ENCODE results near the gene VPS35L. TPM values are rescaled to one million over a fixed set of nuclear protein-coding genes. Genes with fewer than 3 reads are reported as not detected.

Gene VPS35L
- total and polyA plus RNA-seq, 2 donors (not counting 1 experiment from before 2014, with no cell fraction given): 17.5 to 62.1 TPM

GRCh38 chr16:19506965-19507364, 48.5 kb upstream of the VPS35L start:
- TF ChIP-seq EZH2 (IDR thresholded peaks at IDR 0.05; ENCODE audit: borderline replicate concordance, insufficient read depth, low read depth, low read length, poor library complexity, severe bottlenecking) (no peak), CTCF (IDR thresholded peaks at IDR 0.05) (no peak)
- POLR2A ChIA-PET: interaction anchor here (0.5 kb wide), 1 partner anchor 338 kb away, joined by 5 read pairs; no protein-coding TSS in a partner anchor
- no peak overlapping the region for H3K4me3 Mint-ChIP-seq
- H3K4me1 Mint-ChIP-seq: peaks cover 5% of the 10 kb centered on the region
- no peak overlapping the region for H3K27ac Mint-ChIP-seq
- CTCF ChIA-PET: interaction anchor here (0.7 to 2.3 kb wide), 3 partner anchors 10 to 1573 kb away, joined by 3 to 9 read pairs (median 3); no protein-coding TSS in a partner anchor
- no peaks in the 10 kb centered on the region for H3K9me3 ChIP-seq (ENCODE audit: control extremely low read depth in 1 of 3, control insufficient read depth in 2 of 3, insufficient read depth in 1 of 3, low read length in 2 of 3)
- H3K27me3 Mint-ChIP-seq: no peaks in the 10 kb centered on the region
- no peak overlapping the region for H3K4me3 ChIP-seq (ENCODE audit: control extremely low read depth in 1 of 5, extremely low read depth in 1 of 5, insufficient read depth in 1 of 5, low read depth in 2 of 5, low read length in 4 of 5)
- WGBS (ENCODE audit: insufficient coverage): no CpG with 5 or more reads among the region's 4 CpGs
- ATAC-seq (ENCODE audit: low read depth) (no peak), DNase-seq (no peak)
- H3K9me3 Mint-ChIP-seq (ENCODE audit: insufficient read depth): no peaks in the 10 kb centered on the region
- no peak overlapping the region for H3K9ac ChIP-seq (ENCODE audit: low read length)
- H3K36me3 ChIP-seq (replicated peaks in 1 of 2; ENCODE audit: control extremely low read depth in 1 of 2, control insufficient read depth in 1 of 2, extremely low read depth in 1 of 2, insufficient read depth in 2 of 2, low read length in 1 of 2): peaks cover 2 to 51% of the 10 kb centered on the region in 2 experiments
- H2AFZ ChIP-seq (ENCODE audit: insufficient read depth, low read depth, low read length, poor library complexity, severe bottlenecking): no peak overlapping the region
- H3K4me2 ChIP-seq (replicated peaks; ENCODE audit: low read depth, low read length, poor library complexity, severe bottlenecking): no peak overlapping the region
- intact Hi-C loops (cut with micrococcal nuclease): no loop called here
- no peaks in the 10 kb centered on the region for H3K27me3 ChIP-seq (replicated peaks in 1 of 4; ENCODE audit: control extremely low read depth in 1 of 4, control insufficient read depth in 3 of 4, insufficient read depth in 4 of 4, low read length in 3 of 4)
- H3K4me1 ChIP-seq (ENCODE audit: control insufficient read depth in 2 of 2, insufficient read depth in 2 of 2, low read length in 2 of 2): no peaks in the 10 kb centered on the region
- H3K27ac ChIP-seq (ENCODE audit: low read length in 2 of 2): no peak overlapping the region
- H3K79me2 ChIP-seq (ENCODE audit: control insufficient read depth, insufficient read depth, low read length): no peaks in the 10 kb centered on the region
- no peaks in the 10 kb centered on the region for H4K20me1 ChIP-seq (ENCODE audit: control insufficient read depth, insufficient read depth, low read length, poor library complexity, severe bottlenecking)

GRCh38 chr16:19507867-19508266, 47.6 kb upstream of the VPS35L start:
- Mint-ChIP-seq H3K4me1 (peaks cover 9% of the 10 kb centered on the region), H3K27me3 (no peaks in the 10 kb centered on the region), H3K27ac (no peak overlapping the region), H3K9me3 (ENCODE audit: insufficient read depth) (no peaks in the 10 kb centered on the region), H3K4me3 (no peak overlapping the region)
- H3K27ac ChIP-seq (ENCODE audit: low read length in 2 of 2): no peak overlapping the region
- peaks cover 2% of the 10 kb centered on the region for H3K79me2 ChIP-seq (ENCODE audit: control insufficient read depth, insufficient read depth, low read length)
- TF ChIP-seq CTCF (IDR thresholded peaks at IDR 0.05) (no peak), EZH2 (IDR thresholded peaks at IDR 0.05; ENCODE audit: borderline replicate concordance, insufficient read depth, low read depth, low read length, poor library complexity, severe bottlenecking) (no peak)
- POLR2A ChIA-PET: interaction anchor here (0.7 kb wide), 1 partner anchor 163 kb away, joined by 4 read pairs; no protein-coding TSS in a partner anchor
- WGBS (ENCODE audit: insufficient coverage): 100% methylated on average over 1 of the region's 2 CpGs
- H3K27me3 ChIP-seq (replicated peaks in 1 of 4; ENCODE audit: control extremely low read depth in 1 of 4, control insufficient read depth in 3 of 4, insufficient read depth in 4 of 4, low read length in 3 of 4): no peaks in the 10 kb centered on the region
- CTCF ChIA-PET: interaction anchor here (0.9 to 2.3 kb wide), 3 partner anchors 9 to 422 kb away, joined by 3 to 9 read pairs (median 3); no protein-coding TSS in a partner anchor
- ATAC-seq (ENCODE audit: low read depth) (no peak), DNase-seq (no peak)
- no peak overlapping the region for H3K4me2 ChIP-seq (replicated peaks; ENCODE audit: low read depth, low read length, poor library complexity, severe bottlenecking)
- peaks cover 2 to 43% of the 10 kb centered on the region in 2 experiments for H3K36me3 ChIP-seq (replicated peaks in 1 of 2; ENCODE audit: control extremely low read depth in 1 of 2, control insufficient read depth in 1 of 2, extremely low read depth in 1 of 2, insufficient read depth in 2 of 2, low read length in 1 of 2)
- H4K20me1 ChIP-seq (ENCODE audit: control insufficient read depth, insufficient read depth, low read length, poor library complexity, severe bottlenecking): no peaks in the 10 kb centered on the region
- intact Hi-C loops (cut with micrococcal nuclease): no loop called here
- H3K9me3 ChIP-seq (ENCODE audit: control extremely low read depth in 1 of 3, control insufficient read depth in 2 of 3, insufficient read depth in 1 of 3, low read length in 2 of 3): no peaks in the 10 kb centered on the region
- no peak overlapping the region for H3K9ac ChIP-seq (ENCODE audit: low read length)
- no peaks in the 10 kb centered on the region for H3K4me1 ChIP-seq (ENCODE audit: control insufficient read depth in 2 of 2, insufficient read depth in 2 of 2, low read length in 2 of 2)
- H3K4me3 ChIP-seq (ENCODE audit: control extremely low read depth in 1 of 5, extremely low read depth in 1 of 5, insufficient read depth in 1 of 5, low read depth in 2 of 5, low read length in 4 of 5): no peak overlapping the region
- H2AFZ ChIP-seq (ENCODE audit: insufficient read depth, low read depth, low read length, poor library complexity, severe bottlenecking): no peak overlapping the region
